Peyer's patch (tissue), 4 donors: Measurements from ENCODE around the gene CNOT4. TPM values are rescaled to one million over a fixed set of nuclear protein-coding genes. Genes with fewer than 3 reads are reported as not detected.

Experiments
- DNase-seq, 3 donors: peaks; one replicate each; pipeline ENCODE4 v3.0.0-alpha.2; 2017 to 2019
- H3K27ac ChIP-seq, 4 donors: fragments of 200-600 bp; sonication (generic); one replicate each; pipeline ENCODE4 v1.5.1; 2016 to 2019
- H3K27me3 ChIP-seq, 2 donors: fragments of 200-600 bp; sonication (generic); one replicate each; pipeline ENCODE4 v1.5.1; 2019
- H3K36me3 ChIP-seq, 3 donors: fragments of 200-600 bp; sonication (generic); one replicate each; pipeline ENCODE4 v1.5.1; 2016 to 2019
- H3K4me1 ChIP-seq, 4 donors: fragments of 200-600 bp; sonication (generic); one replicate each; pipeline ENCODE4 v1.5.1; 2016 to 2019
- H3K4me3 ChIP-seq, 4 donors: fragments of 200-600 bp; sonication (generic); 1 replicate in 3 of 4; 2 replicates in 1 of 4; pipeline ENCODE4 v1.5.1; 2016 to 2019; ENCODE audit warnings: mild to moderate bottlenecking in 1 of 4
- H3K9me3 ChIP-seq, 4 donors: fragments of 200-600 bp; sonication (generic); one replicate each; pipeline ENCODE4 v1.5.1; 2016 to 2019; ENCODE audit warnings: mild to moderate bottlenecking in 1 of 4
- CTCF ChIP-seq, 6 experiments: fragments of 450-650 bp in 4 of 6; fragments of 200-600 bp in 2 of 6; sonication (generic) in 1 of 6; IDR thresholded peaks; one replicate each; pipeline ENCODE4 v1.5.1; 2017 to 2019; ENCODE audit warnings: antibody characterized with exemption in 6 of 6, mild to moderate bottlenecking in 3 of 6, moderate library complexity in 1 of 6
- POLR2A ChIP-seq, 2 donors: fragments of 450-650 bp; IDR thresholded peaks; one replicate each; pipeline ENCODE4 v1.5.1; 2017; ENCODE audit warnings: antibody characterized with exemption in 2 of 2, mild to moderate bottlenecking in 2 of 2, moderate library complexity in 2 of 2
- total RNA-seq, 4 donors: library from RNA; depleted of rRNA; stranded (reverse); fragments of >200 nt; gene quantifications; one replicate each; pipeline ENCODE4 v1.1.0, GENCODE V29; 2016

The CNOT4 gene
- total RNA-seq, 4 donors from 2014 or later = 20.2 to 35.5 (median 24.1) TPM

- no peak for DNase-seq
- Histone ChIP-seq H3K36me3 (no peaks in the 10 kb centered on the region), H3K27me3 (no peaks in the 10 kb centered on the region), H3K27ac (no peak overlapping the region), H3K4me3 (no peak overlapping the region), H3K4me1 (no peaks in the 10 kb centered on the region), H3K9me3 (no peaks in the 10 kb centered on the region)
- TF ChIP-seq POLR2A (IDR thresholded peaks at IDR 0.05) (no peak), CTCF (IDR thresholded peaks at IDR 0.05) (no peak)
Observed at GRCh38 chr7:135519871-135520270, 10.0 kb upstream of the CNOT4 start.

GRCh38 chr7:135519233-135519688 lies 9.4 kb upstream of the CNOT4 start:
- Histone ChIP-seq H3K4me1 (no peaks in the 10 kb centered on the region), H3K27ac (no peak overlapping the region), H3K36me3 (no peaks in the 10 kb centered on the region), H3K9me3 (no peaks in the 10 kb centered on the region), H3K4me3 (no peak overlapping the region), H3K27me3 (no peaks in the 10 kb centered on the region)
- TF ChIP-seq CTCF (IDR thresholded peaks at IDR 0.05) = no peak
- no peak for TF ChIP-seq POLR2A (IDR thresholded peaks at IDR 0.05)
- no peak for DNase-seq

GRCh38 chr7:135518748-135519147 lies 8.8 kb upstream of the CNOT4 start:
- Histone ChIP-seq H3K27ac (no peak overlapping the region), H3K27me3 (no peaks in the 10 kb centered on the region), H3K36me3 (no peaks in the 10 kb centered on the region), H3K4me1 (no peaks in the 10 kb centered on the region), H3K9me3 (no peaks in the 10 kb centered on the region), H3K4me3 (no peak overlapping the region)
- TF ChIP-seq CTCF (IDR thresholded peaks at IDR 0.05) (no peak), POLR2A (IDR thresholded peaks at IDR 0.05) (no peak)
- no peak for DNase-seq

- DNase-seq = no peak
- Histone ChIP-seq H3K36me3 (no peaks in the 10 kb centered on the region), H3K9me3 (no peaks in the 10 kb centered on the region), H3K27ac (no peak overlapping the region), H3K4me3 (no peak overlapping the region), H3K27me3 (no peaks in the 10 kb centered on the region), H3K4me1 (no peaks in the 10 kb centered on the region)
- TF ChIP-seq POLR2A (IDR thresholded peaks at IDR 0.05) (no peak), CTCF (IDR thresholded peaks at IDR 0.05) (no peak)
Observed at GRCh38 chr7:135517060-135517459, 7.2 kb upstream of the CNOT4 start.

GRCh38 chr7:135514856-135515255 lies 5.0 kb upstream of the CNOT4 start:
- Histone ChIP-seq H3K9me3 (no peaks in the 10 kb centered on the region), H3K27me3 (no peaks in the 10 kb centered on the region), H3K27ac (no peak overlapping the region), H3K4me3 (no peak overlapping the region), H3K36me3 (no peaks in the 10 kb centered on the region), H3K4me1 (no peaks in the 10 kb centered on the region)
- TF ChIP-seq POLR2A (IDR thresholded peaks at IDR 0.05) (no peak), CTCF (IDR thresholded peaks at IDR 0.05) (no peak)
- DNase-seq = no peak
